ENCODE results near the gene MRPS16.

Gene MRPS16

GRCh38 chr10:73211106-73211811 lies 41.2 kb downstream of the MRPS16 start:
- TF ChIP-seq CTCF (conservative IDR thresholded peaks at IDR 0.05; ENCODE audit: low read depth, low read length): no peak
- no peak for DNase-seq (ENCODE audit: low read depth)

GRCh38 chr10:73210395-73211105 lies 41.9 kb downstream of the MRPS16 start:
- DNase-seq (ENCODE audit: low read depth): no peak
- no peak for TF ChIP-seq CTCF (conservative IDR thresholded peaks at IDR 0.05; ENCODE audit: low read depth, low read length)
- H3K4me3 ChIP-seq (ENCODE audit: low read depth, low read length): no peak overlapping the region

More at GRCh38 chr10:73211106-73211811, 41.2 kb downstream of the MRPS16 start:
- no peak overlapping the region for H3K4me3 ChIP-seq (ENCODE audit: low read depth, low read length)

GRCh38 chr10:73209705-73210104 lies 42.7 kb downstream of the MRPS16 start:
- peak; percentile 59 for DNase-seq (ENCODE audit: low read depth)
- TF ChIP-seq CTCF (conservative IDR thresholded peaks at IDR 0.05; ENCODE audit: low read depth, low read length): no peak
- no peak overlapping the region for H3K4me3 ChIP-seq (ENCODE audit: low read depth, low read length)

GRCh38 chr10:73207883-73208282 lies 44.6 kb downstream of the MRPS16 start:
- TF ChIP-seq CTCF (conservative IDR thresholded peaks at IDR 0.05; ENCODE audit: low read depth, low read length): no peak
- no peak overlapping the region for H3K4me3 ChIP-seq (ENCODE audit: low read depth, low read length)
- no peak for DNase-seq (ENCODE audit: low read depth)

GRCh38 chr10:73206385-73206784 lies 46.1 kb downstream of the MRPS16 start:
- H3K4me3 ChIP-seq (ENCODE audit: low read depth, low read length): no peak overlapping the region
- DNase-seq (ENCODE audit: low read depth): no peak
- no peak for TF ChIP-seq CTCF (conservative IDR thresholded peaks at IDR 0.05; ENCODE audit: low read depth, low read length)

GRCh38 chr10:73205890-73206289 lies 46.6 kb downstream of the MRPS16 start:
- no peak for TF ChIP-seq CTCF (conservative IDR thresholded peaks at IDR 0.05; ENCODE audit: low read depth, low read length)
- no peak overlapping the region for H3K4me3 ChIP-seq (ENCODE audit: low read depth, low read length)
- DNase-seq (ENCODE audit: low read depth): no peak

Measured in choroid plexus epithelial cell (primary cell).